WERI-Rb-1 (cell line): ENCODE measurements around the gene CHKA.

Source experiments
- DNase-seq: peaks from one replicate; pipeline ENCODE4 v3.0.0-alpha.2; 2020
- H3K27ac ChIP-seq: fragments of 250-450 bp; sonication (Bioruptor Pico); 2 replicates; pipeline ENCODE4 v1.5.1; 2020; ENCODE audit warnings: mild to moderate bottlenecking, moderate library complexity
- H3K27me3 ChIP-seq: fragments of 250-450 bp; sonication (Bioruptor Pico); 2 replicates; pipeline ENCODE4 v1.5.1; 2021; ENCODE audit warnings: mild to moderate bottlenecking, low read depth, moderate library complexity; ENCODE audit not compliant: insufficient read depth, severe bottlenecking
- H3K36me3 ChIP-seq: fragments of 250-450 bp; sonication (Bioruptor Pico); 2 replicates; pipeline ENCODE4 v1.5.1; 2020; ENCODE audit warnings: mild to moderate bottlenecking, moderate library complexity
- H3K4me3 ChIP-seq: 2 replicates; pipeline ENCODE4 v1.5.1; 2011; ENCODE audit warnings: low read depth, mild to moderate bottlenecking, control low read depth, low read length
- H3K9me3 ChIP-seq: fragments of 250-450 bp; sonication (Bioruptor Pico); 2 replicates; pipeline ENCODE4 v1.5.1; 2021; ENCODE audit warnings: mild to moderate bottlenecking, moderate library complexity; ENCODE audit not compliant: severe bottlenecking
- CTCF ChIP-seq: IDR thresholded peaks from 2 replicates; pipeline ENCODE4 v1.5.1; 2011; ENCODE audit warnings: low read depth, mild to moderate bottlenecking, control low read depth, inconsistent platforms, low read length

CHKA gene

GRCh38 chr11:68014157-68014946 lies 106.8 kb downstream of the CHKA start:
- Histone ChIP-seq H3K27ac (no peak overlapping the region), H3K4me3 (no peak overlapping the region), H3K36me3 (no peaks in the 10 kb centered on the region), H3K27me3 (no peaks in the 10 kb centered on the region), H3K9me3 (no peaks in the 10 kb centered on the region)
- TF ChIP-seq CTCF: no peak
- DNase-seq: no peak

- no peaks in the 10 kb centered on the region for H3K27me3 ChIP-seq
- no peaks in the 10 kb centered on the region for H3K36me3 ChIP-seq
- no peaks in the 10 kb centered on the region for H3K9me3 ChIP-seq
- H3K27ac ChIP-seq: no peak overlapping the region
- no peak overlapping the region for H3K4me3 ChIP-seq
- no peak for DNase-seq
- no peak for TF ChIP-seq CTCF
These were observed 107.5 kb downstream of the CHKA start for GRCh38 chr11:68013611-68014156.

DNA sequence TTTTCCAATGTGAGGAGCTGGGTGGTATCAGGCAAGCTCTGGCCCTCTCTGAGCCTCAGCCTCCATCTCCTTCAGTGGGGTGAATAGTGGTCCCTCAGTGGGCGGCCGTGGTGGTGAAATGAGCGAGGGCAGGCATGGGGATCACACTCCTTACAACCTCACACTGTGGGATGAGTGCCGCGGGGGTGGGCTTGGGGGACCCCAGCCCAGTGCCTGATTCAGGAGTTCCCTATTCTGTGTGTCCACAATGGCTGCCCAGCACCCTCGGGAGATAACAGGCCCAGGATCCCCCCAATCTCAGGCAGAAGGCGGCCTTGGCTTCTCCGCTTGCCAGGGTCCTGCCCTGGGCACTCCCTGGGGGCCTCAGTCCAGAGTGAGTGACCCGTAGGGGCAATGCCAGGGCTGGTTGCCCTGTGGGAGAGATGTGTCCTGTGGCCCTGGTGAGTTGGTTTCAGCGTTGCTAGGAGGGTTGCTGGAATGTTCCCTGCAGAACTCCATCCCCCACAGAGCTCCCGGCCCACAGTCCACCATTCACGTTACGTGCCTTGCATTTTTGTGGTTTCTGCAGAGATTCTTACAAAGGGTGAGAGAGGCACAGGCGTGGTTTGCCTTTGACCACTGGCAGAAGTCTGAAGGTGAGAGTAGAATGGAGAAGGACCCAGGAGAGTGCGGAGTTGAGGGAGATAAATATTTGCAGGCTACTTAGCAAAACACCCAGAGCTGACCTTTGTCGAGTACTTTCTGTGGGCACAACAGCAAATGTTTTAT lies 108.2 kb downstream of the CHKA start:
- Histone ChIP-seq H3K36me3 (no peaks in the 10 kb centered on the region), H3K9me3 (no peaks in the 10 kb centered on the region), H3K4me3 (no peak overlapping the region), H3K27me3 (no peaks in the 10 kb centered on the region), H3K27ac (no peak overlapping the region)
- no peak for DNase-seq
- TF ChIP-seq CTCF: no peak

GRCh38 chr11:68012044-68012842 lies 108.9 kb downstream of the CHKA start:
- DNase-seq: no peak
- Histone ChIP-seq H3K27ac (no peak overlapping the region), H3K27me3 (no peaks in the 10 kb centered on the region), H3K9me3 (no peaks in the 10 kb centered on the region), H3K4me3 (no peak overlapping the region), H3K36me3 (no peaks in the 10 kb centered on the region)
- TF ChIP-seq CTCF: no peak

DNA sequence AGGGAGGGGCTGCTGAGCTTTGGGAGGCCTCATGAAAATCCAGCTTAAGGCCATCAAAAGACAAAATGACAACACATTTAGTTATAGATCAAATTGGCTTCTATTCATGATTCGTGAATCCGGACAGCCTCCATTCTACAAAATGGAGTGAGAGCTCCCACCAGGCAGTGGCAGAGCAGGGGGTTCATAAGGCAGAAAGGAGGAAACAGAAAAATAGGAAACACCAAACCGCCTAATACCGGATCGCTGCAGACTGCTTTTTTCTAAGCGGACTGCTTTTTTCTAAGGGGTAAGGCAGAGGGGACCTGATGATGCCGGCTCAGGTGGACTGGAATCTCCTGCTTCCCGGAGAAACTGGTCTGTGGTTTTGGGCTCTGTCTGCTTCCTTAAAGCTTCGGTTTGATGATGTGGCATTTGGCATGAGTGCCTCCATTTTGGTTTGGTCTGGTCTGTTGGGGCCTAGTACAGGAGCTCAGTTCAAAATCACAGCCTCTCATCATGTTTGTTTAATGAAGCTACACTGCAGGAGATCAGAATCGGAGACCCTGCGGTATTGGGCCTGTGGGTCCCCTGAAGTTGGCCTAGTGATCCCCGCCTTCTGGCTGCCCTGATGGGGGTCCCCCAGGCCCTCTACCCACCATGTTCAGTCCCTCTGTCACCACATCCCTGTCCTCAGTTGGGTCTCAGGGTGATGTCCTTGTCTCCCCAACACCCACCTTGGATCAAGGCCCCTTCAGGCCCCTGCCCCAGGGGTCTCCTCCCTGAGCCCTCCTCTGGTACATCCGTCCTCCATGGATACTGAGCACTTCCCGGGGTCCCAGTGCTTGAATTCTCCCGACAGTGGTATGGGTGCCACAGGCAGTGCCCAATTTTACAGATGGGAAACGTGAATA lies 109.9 kb downstream of the CHKA start:
- H3K9me3 ChIP-seq: no peaks in the 10 kb centered on the region
- H3K4me3 ChIP-seq: no peak overlapping the region
- TF ChIP-seq CTCF: no peak
- no peak for DNase-seq
- H3K27me3 ChIP-seq: no peaks in the 10 kb centered on the region
- no peaks in the 10 kb centered on the region for H3K36me3 ChIP-seq
- no peak overlapping the region for H3K27ac ChIP-seq
